Lower lobe of right lung (tissue), 2 donors: ENCODE measurements around the gene SLIT3. TPM values are rescaled to one million over a fixed set of nuclear protein-coding genes. Genes with fewer than 3 reads are reported as not detected.

Experiments used
- ATAC-seq, 2 donors: fragments of 200-7000 bp; cut with Tn5 transposase; one replicate each; pipeline ENCODE4 v1.9.1; 2020 to 2022; ENCODE audit warnings: mild to moderate bottlenecking in 2 of 2, moderate library complexity in 2 of 2
- DNase-seq: peaks from one replicate; pipeline ENCODE4 v3.0.0-alpha.2; 2020
- H3K27ac ChIP-seq: fragments of 200-600 bp; one replicate; pipeline ENCODE4 v1.8.0; 2022
- H3K27me3 ChIP-seq: fragments of 200-600 bp; one replicate; pipeline ENCODE4 v1.8.0; 2022; ENCODE audit warnings: low read depth
- H3K36me3 ChIP-seq: fragments of 200-600 bp; one replicate; pipeline ENCODE4 v1.8.0; 2022; ENCODE audit warnings: mild to moderate bottlenecking
- H3K4me1 ChIP-seq: fragments of 200-600 bp; one replicate; pipeline ENCODE4 v1.8.0; 2022
- H3K4me3 ChIP-seq: fragments of 200-600 bp; one replicate; pipeline ENCODE4 v1.8.0; 2022; ENCODE audit warnings: mild to moderate bottlenecking
- H3K9me3 ChIP-seq: fragments of 200-600 bp; one replicate; pipeline ENCODE4 v1.8.0; 2022
- intact Hi-C: fragments of 100-400 bp; cut with DNase I; formaldehyde crosslinking; loops from one replicate; pipeline ENCODE4 v1.11.0; 2022
- total RNA-seq: library from RNA; stranded (reverse); fragmentation: NEBNext Ultra II Directional; extraction: Animal tissue kit (Norgen Biotek cat#: 25700); gene quantifications from one replicate; pipeline ENCODE4 v1.2.1, GENCODE V29; 2021
- TF ChIP-seq, protein P1 (sequence below): fragments of 200-600 bp; IDR thresholded peaks from one replicate; pipeline ENCODE4 v1.8.0; 2022; ENCODE audit warnings: antibody characterized with exemption, mild to moderate bottlenecking
- donor health status: DM: no; HTN: yes; CAD: no; lungs with severe emphysema.

SLIT3 gene
- total RNA-seq, 1 donor from 2014 or later, result 48.6 TPM

DNA sequence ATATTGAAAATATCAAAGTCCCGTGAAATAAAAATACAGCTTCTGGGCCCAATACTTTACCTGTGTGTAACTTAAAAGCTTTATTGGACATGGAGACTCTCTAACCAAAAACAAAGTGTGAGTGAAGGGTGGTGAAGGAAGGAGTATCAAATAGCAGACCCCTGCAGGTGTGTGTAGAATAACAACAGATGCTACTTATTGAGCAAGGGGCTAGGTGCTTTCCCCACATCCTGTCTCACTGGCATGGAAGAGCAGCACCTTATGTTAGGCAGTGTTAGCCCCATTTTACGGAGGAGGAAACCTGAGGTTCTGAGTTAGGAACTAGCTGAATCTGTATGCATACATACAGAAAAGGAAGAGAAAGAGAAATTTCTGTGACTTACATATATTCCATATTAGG lies 21.8 kb downstream of the SLIT3 start:
- no peak for ATAC-seq
- Histone ChIP-seq H3K9me3 (no peaks in the 10 kb centered on the region), H3K27ac (no peak overlapping the region), H3K36me3 (no peaks in the 10 kb centered on the region), H3K27me3 (no peaks in the 10 kb centered on the region), H3K4me3 (no peak overlapping the region), H3K4me1 (peaks cover 5% of the 10 kb centered on the region)
- TF ChIP-seq, protein P1, sequence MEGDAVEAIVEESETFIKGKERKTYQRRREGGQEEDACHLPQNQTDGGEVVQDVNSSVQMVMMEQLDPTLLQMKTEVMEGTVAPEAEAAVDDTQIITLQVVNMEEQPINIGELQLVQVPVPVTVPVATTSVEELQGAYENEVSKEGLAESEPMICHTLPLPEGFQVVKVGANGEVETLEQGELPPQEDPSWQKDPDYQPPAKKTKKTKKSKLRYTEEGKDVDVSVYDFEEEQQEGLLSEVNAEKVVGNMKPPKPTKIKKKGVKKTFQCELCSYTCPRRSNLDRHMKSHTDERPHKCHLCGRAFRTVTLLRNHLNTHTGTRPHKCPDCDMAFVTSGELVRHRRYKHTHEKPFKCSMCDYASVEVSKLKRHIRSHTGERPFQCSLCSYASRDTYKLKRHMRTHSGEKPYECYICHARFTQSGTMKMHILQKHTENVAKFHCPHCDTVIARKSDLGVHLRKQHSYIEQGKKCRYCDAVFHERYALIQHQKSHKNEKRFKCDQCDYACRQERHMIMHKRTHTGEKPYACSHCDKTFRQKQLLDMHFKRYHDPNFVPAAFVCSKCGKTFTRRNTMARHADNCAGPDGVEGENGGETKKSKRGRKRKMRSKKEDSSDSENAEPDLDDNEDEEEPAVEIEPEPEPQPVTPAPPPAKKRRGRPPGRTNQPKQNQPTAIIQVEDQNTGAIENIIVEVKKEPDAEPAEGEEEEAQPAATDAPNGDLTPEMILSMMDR, result no peak
- DNase-seq, result no peak
- intact Hi-C loops, result no loop called here

DNA sequence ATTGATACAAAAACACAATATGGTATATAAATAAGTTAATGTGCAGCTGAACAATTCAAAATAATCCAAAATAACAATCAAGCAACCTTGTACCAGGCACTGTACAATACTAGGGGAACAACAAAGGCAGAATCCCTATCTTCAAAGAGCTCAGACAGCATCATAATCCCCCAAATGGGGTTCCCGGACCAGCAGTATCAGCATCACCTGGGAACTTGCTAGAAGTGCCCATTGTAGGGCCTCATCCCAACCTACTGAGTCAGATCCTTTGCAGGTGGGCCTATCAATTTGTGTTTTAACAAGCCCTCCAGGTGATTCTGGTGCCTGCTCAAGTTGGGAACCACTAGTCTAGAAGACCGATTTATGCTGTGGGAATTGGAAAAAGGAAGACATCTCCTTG lies 27.1 kb downstream of the SLIT3 start:
- Histone ChIP-seq H3K4me3 (no peak overlapping the region), H3K9me3 (no peaks in the 10 kb centered on the region), H3K36me3 (no peaks in the 10 kb centered on the region), H3K27me3 (no peaks in the 10 kb centered on the region), H3K27ac (no peak overlapping the region), H3K4me1 (no peaks in the 10 kb centered on the region)
- DNase-seq (no peak), ATAC-seq (no peak)
- intact Hi-C loops, result no loop called here
- TF ChIP-seq, protein P1, result no peak

DNA sequence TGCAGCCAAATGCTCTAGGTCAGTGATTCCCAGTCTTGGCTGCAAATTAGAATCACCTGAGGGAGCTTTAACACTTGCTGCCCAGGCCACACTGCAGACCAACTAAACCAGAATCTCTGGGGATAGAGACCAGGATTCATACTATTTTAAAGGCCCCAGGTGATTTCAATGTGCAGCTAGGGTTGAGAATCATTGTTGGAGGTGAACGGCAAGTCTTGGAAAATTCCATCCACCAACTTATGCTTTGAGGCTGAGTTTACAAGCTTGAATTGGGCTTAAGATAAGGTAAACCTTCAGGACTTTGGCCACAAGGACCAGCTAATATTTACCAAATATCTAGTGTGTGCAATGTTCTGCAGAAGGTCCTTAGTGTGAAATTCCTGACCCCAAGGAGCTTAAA lies 27.5 kb downstream of the SLIT3 start:
- H3K36me3 ChIP-seq, result no peaks in the 10 kb centered on the region
- H3K9me3 ChIP-seq, result no peaks in the 10 kb centered on the region
- no peaks in the 10 kb centered on the region for H3K27me3 ChIP-seq
- ATAC-seq (no peak), DNase-seq (no peak)
- TF ChIP-seq, protein P1, result no peak
- intact Hi-C loops, result no loop called here
- no peak overlapping the region for H3K4me3 ChIP-seq
- no peak overlapping the region for H3K27ac ChIP-seq
- no peaks in the 10 kb centered on the region for H3K4me1 ChIP-seq

DNA sequence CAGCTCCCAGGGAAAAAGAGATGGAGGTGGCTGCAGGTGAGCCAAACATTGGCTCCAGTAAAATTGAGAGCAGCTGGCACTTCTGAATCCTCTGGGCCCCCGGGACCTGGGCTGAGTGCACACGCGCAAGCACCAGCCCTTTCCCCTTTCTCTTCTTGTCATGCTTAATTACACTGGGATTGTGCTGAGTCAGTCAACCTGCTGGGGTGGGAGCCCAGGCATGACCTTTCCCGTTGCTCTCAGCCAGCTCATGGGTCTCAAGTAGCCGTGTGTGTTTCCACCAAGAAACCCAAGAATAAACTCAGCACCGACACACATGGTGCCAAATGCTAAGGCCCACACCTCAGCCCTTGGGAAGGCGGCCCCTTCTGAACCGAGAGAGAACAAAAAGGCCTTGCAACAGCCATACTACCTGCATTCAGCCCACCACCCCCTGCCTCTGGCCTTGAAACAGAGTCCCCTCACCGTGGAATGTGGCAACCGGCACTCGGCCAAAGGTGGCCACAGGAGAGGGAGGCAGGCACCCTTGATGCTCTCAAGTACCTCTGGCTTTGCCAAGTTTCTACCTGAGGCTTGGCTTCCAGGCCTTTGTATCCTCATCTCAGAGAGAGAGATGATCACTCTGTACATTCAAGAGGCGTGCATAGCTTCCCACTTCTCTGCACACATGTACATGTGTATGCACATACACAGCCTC lies 28.1 kb downstream of the SLIT3 start:
- intact Hi-C loops, result no loop called here
- H3K4me3 ChIP-seq, result no peak overlapping the region
- no peak overlapping the region for H3K27ac ChIP-seq
- no peaks in the 10 kb centered on the region for H3K9me3 ChIP-seq
- no peaks in the 10 kb centered on the region for H3K4me1 ChIP-seq
- peak in 1 of 2 donors; percentile 25 for ATAC-seq
- H3K27me3 ChIP-seq, result no peaks in the 10 kb centered on the region
- TF ChIP-seq, protein P1, result no peak
- H3K36me3 ChIP-seq, result no peaks in the 10 kb centered on the region
- DNase-seq, result no peak

DNA sequence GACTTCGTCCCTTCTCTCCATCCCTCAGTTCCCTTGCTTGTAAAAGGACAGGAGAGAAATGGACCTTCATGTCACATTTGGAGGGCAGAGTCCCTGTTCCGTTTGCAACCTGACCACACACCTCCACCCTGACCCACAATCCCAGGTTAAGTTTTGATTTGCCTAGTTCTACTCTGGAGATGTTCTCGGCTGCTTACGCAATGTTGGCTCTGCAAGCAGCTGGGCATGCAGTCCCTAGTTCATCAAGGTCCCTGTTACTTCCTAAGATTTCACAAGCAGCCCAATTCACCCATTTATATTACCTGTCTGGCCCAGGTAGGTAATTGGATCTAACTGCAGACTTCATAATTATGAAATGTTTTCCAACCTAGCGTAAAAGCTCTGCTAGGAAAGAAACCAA lies 28.8 kb downstream of the SLIT3 start:
- no peaks in the 10 kb centered on the region for H3K4me1 ChIP-seq
- DNase-seq, result no peak
- H3K27me3 ChIP-seq, result no peaks in the 10 kb centered on the region
- no peaks in the 10 kb centered on the region for H3K36me3 ChIP-seq
- no peak overlapping the region for H3K4me3 ChIP-seq
- intact Hi-C loops, result no loop called here
- H3K27ac ChIP-seq, result no peak overlapping the region
- no peaks in the 10 kb centered on the region for H3K9me3 ChIP-seq
- TF ChIP-seq, protein P1, result no peak
- no peak for ATAC-seq
